GOT3 (cell line): Measurements from ENCODE around the gene CYFIP2.
A peak's percentile ranks its signal among the peaks of the same experiment; 100 is the strongest.
"Not testable (repeated sequence)": the region's sequence is repeated elsewhere in the genome, so short reads cannot be mapped to it uniquely, and the experiment has no call there.

Experiments
- DNase-seq: peaks from one replicate; lab custom pipeline; 2025; ENCODE audit warnings: mixed read lengths; lab: John Stamatoyannopoulos, UW

The CYFIP2 gene

DNA sequence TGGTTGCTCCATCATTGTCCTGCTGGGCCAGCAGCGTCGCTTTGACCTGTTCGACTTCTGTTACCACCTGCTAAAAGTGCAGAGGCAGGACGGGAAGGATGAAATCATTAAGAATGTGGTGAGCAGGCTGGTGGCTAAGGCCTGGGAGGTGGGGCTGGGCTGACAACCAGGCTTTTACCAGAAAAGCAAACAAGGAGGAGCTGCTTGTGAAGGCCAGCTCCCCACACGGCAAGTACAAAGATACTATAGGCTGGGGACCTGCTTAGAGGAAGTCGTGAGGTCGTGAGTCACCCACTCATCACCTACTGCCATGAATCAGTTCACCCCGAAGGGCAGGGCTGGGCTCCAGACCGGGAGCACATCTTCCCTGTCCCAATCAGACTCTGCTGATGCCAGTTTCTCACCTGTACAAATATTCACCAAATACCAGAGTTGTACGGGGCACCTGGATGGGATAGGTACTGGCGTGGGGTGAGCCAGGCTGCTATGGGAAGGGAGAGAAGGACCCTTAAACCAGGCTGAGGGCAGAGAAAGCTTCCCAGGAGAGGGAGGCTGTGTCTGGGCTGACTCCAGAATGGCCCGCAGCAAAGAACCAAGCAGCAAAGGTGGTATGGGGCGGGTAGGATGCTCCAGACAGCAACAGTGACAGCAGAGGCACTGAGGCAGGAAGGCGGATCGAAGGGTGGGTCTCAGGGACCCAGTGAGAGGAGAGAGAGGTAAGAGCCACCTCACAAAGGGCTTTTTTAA is 124.8 kb downstream of the CYFIP2 start:
- DNase-seq = peak; percentile 45

DNA sequence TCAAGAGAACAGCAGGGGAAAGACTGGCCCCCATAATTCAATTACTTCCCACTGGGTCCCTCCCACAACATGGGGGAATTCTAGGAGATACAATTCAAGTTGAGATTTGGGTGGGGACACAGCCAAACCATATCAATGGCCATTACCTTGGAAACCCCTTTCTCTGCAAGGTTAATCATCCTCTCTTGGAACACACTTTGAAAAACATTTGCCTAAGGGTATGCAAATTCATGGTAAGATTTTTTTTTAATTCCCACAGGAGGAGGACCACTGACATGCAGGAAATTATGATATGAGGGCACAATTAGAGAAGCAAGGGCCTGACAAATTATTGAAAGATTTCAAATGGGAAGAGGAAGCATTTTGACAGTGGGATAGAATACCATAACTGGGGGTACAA is 132.4 kb downstream of the CYFIP2 start:
- DNase-seq = no peak

DNA sequence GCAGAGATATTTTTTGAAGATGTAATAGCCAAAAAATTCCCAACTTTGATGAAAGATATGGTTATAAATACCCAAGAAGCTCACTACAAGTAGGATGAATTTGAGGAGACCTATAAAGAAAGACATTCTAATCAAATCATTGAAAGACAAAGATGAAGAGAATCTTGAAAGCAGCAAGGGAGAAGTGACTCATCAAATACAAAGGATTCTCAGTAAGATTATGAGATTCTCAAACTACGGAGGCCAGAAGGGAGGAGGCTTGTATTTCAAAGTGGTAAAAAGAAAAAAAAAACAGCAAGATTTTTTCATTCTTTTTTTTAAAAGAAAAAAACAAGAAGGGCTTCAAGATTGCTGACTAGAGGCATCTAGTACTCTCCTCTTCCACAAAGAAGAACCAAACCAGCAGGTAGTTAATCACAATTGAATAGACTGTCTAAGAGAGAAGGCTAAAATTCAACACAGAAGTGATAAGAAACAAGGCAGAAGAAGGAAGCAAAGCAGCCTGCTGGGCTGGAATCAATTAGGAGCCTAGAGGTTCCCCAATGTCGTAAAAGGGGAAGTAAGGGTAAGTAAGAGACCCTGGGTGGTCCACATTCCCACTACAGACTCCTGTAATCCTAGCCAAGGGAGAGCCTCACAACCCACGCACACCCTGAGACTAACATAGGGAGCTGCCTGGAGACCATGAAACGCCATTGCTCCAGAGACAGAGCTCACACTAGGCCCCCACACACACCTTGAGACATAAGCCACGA is 135.0 kb downstream of the CYFIP2 start:
- DNase-seq = no peak

DNA sequence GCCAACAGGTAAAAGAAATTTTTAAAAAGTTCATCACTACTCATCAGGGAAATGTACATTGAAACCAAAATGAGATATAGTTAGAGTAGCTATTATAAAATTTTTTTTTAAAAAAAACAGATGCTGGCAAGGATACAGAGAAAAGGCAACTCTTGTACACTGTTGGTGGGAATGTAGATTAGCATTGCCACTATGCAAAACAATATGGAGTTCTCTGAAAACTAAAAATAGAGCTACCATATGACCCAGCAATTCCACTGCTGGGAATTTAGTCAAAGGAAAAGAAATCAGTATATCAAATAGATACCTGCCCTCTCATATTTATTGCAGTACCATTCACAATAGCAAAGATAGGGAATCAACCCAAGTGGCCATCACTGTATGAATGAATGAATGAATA is 149.9 kb downstream of the CYFIP2 start:
- DNase-seq = no peak

DNA sequence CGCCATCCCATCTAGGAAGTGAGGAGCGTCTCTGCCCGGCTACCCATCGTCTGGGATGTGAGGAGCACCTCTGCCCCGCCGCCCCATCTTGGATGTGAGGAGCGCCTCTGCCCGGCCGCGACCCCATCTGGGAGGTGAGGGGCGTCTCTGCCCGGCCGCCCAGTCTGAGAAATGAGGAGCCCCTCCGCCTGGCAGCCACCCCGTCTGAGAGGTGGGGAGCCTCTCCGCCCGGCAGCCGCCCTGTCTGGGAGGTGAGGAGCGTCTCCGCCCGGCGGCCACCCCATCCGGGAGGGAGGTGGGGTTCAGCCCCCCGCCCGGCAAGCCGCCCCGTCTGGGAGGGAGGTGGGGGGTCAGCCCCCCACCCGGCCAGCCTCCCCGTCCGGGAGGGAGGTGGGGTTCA is 153.6 kb downstream of the CYFIP2 start:
- not testable (repeated sequence) for DNase-seq

DNA sequence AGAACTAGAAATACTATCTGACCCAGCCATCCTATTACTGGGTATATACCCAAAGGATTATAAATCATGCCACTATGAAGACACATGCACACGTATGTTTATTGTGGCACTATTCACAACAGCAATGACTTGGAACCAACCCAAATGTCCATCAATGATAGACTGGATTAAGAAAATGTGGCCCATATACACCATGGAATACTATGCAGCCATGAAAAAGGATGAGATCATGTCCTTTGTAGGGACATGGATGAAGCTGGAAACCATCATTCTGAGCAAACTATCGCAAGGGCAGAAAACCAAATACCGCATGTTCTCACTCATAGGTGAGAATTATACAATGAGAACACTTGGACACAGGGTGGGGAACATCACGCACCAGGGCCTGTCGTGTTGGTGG is 164.0 kb downstream of the CYFIP2 start:
- DNase-seq = not testable (repeated sequence)

DNA sequence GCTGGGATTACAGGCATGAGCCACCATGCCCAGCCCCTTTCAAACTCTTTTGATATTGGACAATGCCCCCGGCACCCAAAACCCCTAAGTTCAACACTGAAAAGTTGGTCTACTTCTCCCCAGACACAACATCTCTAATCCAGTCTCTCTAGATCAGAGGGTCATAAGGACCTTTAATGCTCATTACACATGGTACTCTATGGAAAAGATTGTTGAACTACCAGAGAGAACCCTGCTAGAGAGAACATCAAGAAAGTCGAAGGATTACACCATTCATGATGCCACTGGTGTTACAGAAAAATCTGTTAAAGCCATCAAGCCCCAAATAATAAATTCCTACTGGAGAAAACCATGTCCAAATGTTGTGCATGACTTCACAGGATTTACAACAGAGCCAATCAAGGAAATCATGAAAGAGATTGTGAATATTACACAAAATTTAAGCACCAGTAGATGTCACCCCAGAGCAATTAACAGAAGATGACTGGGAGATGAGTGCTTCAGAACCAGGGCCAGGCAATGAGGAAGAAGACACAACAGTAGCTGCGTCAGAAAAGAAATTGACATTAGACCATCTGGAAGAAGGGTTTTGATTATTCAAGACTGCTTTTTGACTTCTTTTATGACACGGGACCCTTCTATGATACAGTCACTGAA is 165.7 kb downstream of the CYFIP2 start:
- no peak for DNase-seq

DNA sequence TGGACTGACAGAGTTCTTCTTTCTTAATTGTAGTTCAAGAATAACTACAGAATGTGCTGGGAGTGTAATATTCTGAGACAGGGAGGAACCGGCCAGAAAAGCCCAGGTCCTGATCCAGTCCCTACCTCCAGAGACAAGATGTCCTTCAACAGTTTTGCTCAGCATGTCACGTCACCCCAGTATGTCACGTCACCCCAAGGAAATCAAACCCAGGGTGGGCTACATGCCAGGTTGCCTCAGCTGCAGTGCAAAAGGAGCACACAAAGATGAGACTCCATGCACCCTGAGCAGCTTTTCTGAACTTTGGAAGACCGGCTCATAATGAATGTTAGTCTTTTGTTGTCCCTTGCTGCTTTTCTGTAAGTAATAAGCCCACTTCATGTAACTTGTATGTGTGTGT is 168.2 kb downstream of the CYFIP2 start:
- no peak for DNase-seq

DNA sequence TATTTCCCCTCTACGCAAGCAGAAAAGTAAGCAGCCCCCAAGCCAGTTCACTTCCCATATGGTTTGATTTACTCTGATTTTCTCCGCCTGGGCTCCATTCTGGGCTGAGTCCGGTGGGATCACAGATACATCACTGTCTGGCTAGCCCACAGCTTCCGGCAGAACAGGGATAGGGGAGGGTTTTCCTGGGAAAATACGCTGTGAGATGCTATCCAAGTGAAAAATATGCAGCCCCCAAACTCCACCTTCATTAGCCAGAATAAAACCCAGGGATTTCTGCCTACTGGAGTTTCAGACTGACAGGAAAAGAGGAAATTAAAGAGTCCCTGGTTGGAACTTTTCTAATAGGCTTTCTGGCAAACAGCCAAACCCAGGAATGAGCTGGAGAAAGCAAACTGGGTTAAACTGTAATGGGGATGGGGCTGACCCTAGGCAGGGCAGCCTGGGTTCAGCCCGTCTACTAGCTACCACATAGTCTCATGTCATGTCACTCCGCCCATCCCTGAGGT is 177.2 kb downstream of the CYFIP2 start:
- DNase-seq = no peak

DNA sequence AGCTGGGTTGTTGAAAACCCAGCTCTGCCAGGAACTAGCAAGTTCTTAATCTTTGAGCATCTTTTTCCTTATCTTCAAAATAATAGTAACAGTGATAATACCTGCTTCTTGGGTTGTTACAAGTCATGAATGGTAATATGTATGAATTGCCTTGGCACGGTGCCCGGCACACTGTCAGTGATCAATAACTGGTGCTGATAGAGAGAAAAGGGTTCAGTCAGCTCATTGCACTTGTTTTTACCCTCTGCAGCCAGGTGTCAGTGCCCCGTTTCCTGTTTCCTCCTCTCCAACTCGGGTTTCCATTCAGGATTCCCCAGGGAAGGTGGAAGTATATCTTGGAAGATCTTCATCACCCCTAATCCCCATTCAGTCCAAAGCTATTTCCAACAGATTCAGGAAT is 178.3 kb downstream of the CYFIP2 start:
- DNase-seq = no peak
